Diencephalon (tissue), 1 donor: ENCODE results near the gene FILIP1L. TPM values are rescaled to one million over a fixed set of nuclear protein-coding genes. Genes with fewer than 3 reads are reported as not detected.

ENCODE experiments used
- small RNA-seq: library from RNA; depleted of rRNA; stranded (forward); fragments of <200 nt; gene quantifications from one replicate; pipeline ENCODE3, GENCODE V24; 2014
- total RNA-seq: library from RNA; depleted of rRNA; stranded (reverse); fragments of >200 nt; gene quantifications from one replicate; pipeline ENCODE4 v1.2.3, GENCODE V29; 2014

The FILIP1L gene
- total RNA-seq, result 3.5 TPM

DNA sequence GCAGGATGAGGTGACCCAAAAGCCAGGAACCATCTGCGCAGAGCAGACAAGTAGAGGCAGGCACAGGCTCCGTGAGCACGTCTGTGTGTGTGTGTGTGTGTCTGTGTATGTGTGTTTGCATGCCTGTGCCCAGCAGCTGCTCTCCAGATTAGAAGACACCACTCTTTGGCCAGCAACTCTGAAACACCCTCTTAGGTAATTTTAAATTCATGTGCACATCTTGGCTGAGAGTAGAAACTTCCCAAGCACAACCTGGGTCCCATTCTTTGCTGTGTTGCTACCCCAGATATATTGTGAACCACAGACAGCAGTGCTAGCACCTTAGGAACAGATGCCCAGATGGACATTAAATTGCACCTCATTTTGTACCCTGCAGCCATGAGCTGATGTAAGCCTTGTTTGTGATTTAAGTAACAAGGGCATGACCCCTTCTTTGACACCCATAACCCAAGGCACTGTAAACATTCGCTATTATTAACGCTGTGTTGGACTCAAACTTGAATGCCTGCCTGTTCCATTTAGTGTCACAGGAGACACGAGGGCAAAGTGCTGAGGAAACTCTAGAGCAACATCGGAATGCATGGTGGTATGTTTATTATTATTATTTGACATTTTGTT, at the start of gene FILIP1L:
Gene FILIP1L (minus strand): TSS at position 89 of the 618 bp plus-strand sequence.

DNA sequence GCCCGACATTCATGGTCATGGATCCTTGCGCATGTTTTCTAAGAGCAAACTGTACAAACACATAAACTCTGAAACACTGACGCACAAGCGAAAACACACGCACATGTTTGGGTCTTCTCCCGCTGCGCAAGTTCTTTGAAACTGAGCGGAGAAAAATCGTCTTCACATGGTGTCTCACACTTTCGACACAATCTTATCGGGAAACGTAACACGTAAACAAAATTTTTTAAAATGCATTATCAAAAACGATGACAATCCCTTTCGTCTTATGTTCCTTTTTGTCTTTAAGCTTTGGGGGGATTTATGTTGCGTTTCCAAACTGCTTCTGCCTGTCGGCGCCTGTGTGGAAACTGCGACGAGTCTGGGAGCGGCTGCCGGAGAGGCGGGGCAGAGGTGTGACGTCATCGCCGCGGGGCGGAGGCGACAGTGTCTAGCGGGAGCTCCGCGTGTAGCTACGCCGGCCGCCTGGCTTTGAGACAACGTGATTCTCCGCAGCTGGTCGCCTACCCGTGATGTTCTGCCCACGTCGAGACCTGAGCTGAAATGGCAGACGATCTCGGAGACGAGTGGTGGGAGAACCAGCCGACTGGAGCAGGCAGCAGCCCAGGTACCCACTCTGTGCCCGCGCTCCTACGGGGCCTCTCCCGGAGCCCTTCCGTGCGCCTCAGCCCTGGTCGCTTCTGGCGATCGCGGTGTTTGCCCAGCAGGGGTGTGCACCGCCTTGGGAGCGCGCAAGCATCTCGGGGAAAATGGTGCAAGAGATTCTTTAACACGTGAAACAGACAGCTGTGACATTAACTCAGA, 296.7 kb downstream of the FILIP1L start, which contains the start of gene CMSS1:
Gene CMSS1 (plus strand): TSS at position 426 of the 804 bp plus-strand sequence.

Small RNA genes within 50 kb of the gene (small RNA-seq; reads per million reads assigned to genes)
- gene MIR3921, result not detected

Other genes starting within 250 kb of the FILIP1L start
- gene TBC1D23, start 146.5 kb upstream of the FILIP1L start, total RNA-seq, result 56.1 TPM
- 12.0 TPM for gene NIT2, start 220.3 kb upstream of the FILIP1L start, total RNA-seq